ENCODE measurements around the gene GFOD1. TPM values are rescaled to one million over a fixed set of nuclear protein-coding genes. Genes with fewer than 3 reads are reported as not detected.
"Not testable (repeated sequence)": the region's sequence is repeated elsewhere in the genome, so short reads cannot be mapped to it uniquely, and the experiment has no call there.

The GFOD1 gene
- total RNA-seq, 1 donor from 2014 or later, result 41.7 TPM

DNA sequence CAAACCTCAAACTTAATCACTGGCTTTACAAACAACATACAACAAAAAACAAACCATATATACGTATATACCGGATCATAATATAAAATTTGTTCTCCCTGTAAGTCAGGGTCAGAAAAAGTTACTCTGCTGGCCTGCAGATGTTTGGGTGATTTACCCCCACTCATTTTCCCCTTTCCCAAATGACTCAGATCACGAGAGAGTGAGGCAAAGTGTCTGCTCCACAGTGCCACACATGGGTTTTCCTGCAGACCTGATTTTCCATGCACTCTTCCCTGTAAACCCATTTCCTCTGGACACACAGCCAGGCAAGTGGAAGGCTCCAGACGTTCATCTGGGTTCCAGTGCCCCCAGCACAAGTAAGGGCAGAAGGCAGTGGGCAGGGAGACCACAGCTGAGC is 23.5 kb downstream of the GFOD1 start:
- peak; percentile 39 for DNase-seq

- no peak for DNase-seq
Observed at GRCh38 chr6:13463328-13463717, 24.1 kb downstream of the GFOD1 start.

DNA sequence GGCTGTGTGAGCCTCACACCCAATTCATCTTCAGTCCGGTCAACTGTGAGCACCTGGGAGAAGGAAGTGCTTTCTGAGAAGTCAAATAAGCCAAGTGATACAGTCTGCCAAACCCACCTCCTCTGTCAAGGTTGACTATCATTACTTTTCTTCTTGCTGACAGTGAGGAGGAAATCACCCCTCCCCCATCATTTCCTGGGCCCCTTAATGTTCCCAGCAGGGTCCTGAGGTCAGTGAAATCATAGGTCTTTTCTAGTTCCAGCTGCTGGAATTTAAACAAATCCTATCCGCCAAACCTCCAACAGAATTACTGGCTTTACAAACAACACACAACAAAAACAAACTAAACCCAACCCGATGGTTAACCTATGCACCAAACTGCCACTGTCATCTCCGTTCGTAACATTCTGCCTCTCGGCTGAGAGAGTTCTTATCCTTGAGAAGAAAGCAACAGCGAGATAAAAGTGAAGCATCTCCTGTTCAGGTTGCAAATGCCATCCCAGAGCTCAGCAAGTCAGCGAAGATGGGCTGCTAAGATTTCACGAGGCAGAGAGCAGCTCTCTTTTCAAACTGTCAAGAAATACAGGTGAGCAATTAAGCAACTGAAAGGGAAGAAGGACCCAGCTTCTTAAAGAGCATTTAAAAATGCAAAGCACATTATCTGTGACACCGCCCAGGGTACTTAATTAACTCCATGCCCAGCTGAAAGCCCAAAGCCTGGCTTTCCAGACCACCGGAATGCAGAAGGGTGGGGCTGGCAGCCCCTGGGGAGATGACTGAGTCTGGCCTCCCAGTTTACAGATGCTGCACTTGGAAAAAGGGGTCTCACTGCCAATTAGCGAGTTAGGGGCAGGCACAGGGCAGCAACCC is 24.7 kb downstream of the GFOD1 start:
- no peak for DNase-seq

DNA sequence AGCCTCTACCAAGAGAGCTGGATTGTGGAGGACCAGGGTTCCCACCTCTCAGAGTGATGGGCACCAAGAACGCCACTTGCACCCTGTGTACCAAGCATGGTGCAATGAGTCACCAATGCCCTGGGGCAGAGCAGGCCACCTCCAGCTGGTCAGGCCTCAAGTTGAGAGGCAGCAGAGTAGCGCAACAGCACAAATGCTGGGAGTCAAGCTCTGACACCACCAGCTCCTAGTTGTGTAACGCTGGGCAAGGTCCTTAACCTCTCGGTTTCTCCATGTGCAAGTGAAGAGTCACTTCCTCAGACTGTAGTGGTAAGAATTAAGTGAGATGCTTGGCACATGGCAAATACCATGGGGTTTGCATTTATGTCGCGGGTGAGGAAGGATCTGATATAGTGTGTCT is 25.6 kb downstream of the GFOD1 start:
- DNase-seq, result no peak

DNA sequence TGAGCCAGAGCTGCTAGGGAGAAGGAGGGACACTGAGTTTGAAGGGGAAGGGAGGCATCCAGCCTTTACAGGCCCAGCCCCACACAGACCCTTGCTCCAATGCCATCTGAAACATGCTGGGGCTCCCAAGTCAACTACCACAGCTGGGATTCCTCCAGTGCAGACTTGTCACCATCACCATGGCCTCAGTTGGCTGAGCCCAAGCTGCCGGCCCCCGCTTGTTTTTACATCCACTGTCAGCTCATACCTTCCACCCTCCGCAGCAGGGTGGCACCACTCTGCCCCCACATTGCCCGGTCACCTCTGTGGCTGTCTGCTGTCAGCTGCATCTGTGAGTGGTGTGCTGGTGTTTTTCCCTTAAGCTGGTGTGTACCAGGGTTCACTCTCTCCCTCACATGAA is 26.1 kb downstream of the GFOD1 start:
- DNase-seq, result no peak

- DNase-seq, result not testable (repeated sequence)
Observed at GRCh38 chr6:13460289-13460688, 27.1 kb downstream of the GFOD1 start.

- DNase-seq, result no peak
Observed at GRCh38 chr6:13457577-13457976, 29.8 kb downstream of the GFOD1 start.

GRCh38 chr6:13455552-13455966 is 31.8 kb downstream of the GFOD1 start:
- DNase-seq, result no peak

DNA sequence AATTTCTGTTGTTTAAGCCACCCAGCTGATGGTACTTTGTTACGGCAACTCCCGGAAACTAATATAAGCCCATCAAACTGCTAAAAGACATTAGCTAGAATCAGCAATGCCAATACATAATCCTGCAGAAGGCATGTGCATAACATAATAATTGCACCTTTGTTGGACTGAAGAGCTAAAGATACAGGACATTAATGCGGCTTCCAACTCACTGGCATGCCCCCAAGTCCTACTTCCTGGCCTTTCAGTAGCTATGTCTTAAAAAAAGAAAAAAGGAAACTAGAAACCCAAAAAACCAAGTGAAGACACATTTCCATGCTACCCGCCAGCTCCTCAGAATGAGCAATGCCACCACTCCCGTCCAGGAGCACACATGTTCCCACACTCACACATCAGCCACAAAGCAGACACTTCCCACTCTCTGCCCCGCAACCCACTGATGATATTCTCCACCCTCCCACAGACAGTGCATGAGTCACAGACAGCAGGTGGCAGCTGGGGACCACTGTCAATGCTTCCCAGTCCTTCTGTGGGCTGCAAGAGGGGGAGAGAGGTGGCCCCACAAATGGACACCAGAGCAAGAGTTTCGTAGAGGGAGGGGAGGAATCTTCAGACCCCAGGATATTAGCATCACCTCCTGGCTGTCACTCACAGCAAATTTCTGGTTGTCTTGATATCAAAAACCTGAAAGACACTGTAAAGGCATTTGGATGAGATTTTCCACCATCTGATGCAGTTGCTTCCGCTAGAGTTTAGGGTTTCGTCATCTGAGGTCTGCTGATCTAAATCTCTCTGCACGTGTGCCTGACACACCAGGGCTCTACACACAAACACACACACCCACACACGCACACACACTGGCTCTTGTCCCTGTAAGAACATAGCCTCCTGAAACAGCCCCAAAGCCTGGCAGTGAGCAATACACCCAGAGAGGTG is 32.8 kb downstream of the GFOD1 start:
- peak; percentile 82 for DNase-seq

GRCh38 chr6:13453771-13454251 is 33.6 kb downstream of the GFOD1 start:
- peak; percentile 75 for DNase-seq

DNA sequence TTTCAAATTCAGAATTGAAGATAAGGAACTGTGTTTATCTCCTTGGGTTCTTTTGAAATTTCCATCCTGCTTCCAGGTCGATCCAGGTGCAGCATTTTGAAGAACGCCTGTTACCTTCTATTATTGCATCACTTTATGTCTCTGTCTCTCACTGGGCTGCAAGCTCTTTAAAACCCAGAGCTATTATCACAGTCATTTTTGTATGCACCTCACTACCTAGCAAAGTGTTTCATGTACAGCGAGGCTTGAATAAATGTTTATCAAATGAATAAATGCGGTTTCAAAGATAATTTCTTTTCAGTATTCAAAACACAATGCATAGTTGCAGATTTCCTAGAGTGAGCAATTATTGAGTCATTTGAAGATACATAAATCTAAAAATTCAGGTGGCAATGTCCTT is 34.2 kb downstream of the GFOD1 start:
- no peak for DNase-seq

DNA sequence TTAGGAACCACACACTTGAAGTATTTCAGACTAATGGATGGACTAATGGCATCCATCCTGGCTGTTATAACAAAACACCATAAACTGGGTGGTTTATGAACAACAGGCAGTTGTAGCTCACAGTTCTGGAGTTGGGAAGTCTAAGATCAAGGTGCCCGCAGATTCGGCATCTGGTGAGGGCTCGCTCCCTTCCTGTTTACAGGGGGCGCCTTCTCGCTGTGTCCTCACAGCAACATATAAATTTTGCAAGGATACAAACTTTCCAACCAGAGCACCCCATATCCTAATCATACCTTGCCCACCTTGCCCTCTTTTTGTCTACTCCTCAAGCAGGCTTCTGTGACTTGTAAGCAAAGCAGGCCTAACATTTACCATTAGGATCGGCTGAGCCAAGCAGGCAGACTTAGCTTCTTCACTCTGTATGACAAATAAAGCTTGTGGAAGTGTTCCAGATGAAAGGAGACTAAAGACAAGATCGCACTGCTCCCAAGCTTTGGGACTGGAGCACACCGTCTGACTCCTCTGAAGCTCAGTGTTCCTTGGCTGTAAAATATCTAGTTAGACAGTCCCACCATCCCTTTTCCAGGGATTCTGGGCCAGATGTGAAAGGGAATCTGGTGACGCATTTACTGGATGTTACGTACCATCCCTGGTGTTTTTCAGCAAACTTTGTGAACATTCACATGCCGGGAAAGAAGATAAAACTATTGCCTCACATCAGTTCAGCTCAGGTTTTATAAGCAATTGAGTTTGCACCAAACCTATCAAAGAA is 34.9 kb downstream of the GFOD1 start:
- no peak for DNase-seq

GRCh38 chr6:13451181-13451895 is 36.1 kb downstream of the GFOD1 start:
- no peak for DNase-seq

DNA sequence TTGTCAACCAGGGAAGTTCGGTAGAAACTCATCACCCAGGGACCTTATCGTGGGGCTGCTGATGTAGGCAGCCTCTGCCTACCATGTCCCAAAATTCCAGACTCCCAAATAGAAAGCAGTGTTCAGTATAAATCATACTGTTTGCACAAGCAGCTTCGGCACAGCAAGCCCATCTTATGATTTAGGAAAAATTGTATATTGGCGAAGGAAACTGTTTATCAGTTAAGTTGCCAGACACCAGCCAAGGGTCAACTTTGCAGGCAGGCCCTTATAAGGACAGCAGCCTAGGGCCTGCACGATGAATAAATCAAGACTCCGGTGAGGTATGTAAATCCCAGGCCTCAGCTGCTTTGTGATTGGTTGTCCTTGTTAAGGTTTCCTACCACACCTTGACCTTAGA is 36.8 kb downstream of the GFOD1 start:
- no peak for DNase-seq

DNA sequence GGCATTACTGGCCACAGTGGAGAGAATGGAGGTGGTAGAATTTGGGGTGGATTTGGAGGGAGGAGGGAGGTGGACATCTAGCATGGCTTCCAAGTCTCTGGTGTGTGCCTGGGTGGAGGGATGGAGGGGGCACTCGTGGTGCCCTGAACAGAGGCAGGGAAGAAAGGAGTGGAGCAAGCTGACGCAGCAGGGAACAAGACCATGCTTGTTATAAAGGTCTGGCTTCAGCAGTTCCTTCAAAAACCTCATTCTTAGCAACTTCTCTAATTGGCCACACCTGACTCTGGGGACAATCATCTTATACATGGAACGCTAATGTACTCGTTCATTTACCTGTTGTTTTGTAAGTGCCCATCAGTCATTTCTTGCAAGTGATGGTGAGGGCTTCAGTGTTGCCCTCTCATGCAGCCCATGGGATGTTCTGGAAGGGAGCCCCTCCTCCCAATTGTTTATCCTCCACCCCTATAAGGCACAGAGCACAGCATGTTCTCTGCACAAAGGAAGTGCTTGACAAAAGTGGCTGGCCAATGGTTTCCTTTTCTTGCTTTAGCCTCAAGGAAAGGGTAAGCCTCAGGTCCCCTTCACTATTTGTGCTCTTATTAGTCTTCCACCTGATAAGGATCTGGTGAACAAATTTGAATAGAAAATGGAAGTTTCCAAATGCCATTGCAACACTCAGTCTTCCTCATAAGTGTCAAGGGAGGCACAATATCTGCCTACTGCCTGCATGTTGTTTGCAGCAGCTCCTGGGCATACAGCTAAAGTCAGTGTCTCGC is 39.3 kb downstream of the GFOD1 start:
- peak; percentile 33 for DNase-seq

DNA sequence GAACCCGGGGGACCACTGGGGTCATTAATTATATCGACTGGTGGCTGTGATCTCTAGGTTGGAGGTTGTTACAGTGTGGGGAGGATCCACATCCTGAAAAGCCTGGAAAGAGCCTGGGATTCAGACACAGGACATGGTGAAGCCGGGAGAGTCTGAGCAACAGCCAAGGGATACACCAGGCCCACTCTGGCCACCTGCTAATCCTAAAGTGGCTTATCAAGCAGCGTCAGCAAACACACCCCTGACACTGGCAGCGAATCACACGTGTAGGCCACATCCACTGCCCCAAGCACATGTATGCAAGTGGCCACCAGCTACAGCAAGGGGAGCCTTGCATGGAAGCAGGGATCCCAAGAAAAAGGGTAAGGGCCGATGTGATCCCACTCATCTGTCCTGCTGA is 41.0 kb downstream of the GFOD1 start:
- no peak for DNase-seq

DNA sequence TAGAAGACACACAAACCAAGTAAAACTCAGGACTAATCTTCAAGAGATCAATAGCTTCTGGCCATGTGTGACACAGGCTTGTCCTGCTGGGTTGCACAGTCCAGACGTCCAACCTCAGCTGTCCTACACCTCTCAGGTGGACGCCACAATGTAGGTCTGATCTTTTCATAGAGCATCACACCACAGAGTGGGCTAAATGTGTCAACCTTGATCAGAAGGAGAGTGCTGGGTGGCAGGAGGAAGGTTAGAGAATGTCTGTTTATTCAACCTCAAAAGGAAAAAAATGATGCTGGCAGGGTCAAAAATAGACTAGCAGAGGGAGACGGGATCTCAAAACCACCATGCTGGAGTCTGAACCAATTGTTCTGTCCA is 41.7 kb downstream of the GFOD1 start:
- DNase-seq, result no peak

DNA sequence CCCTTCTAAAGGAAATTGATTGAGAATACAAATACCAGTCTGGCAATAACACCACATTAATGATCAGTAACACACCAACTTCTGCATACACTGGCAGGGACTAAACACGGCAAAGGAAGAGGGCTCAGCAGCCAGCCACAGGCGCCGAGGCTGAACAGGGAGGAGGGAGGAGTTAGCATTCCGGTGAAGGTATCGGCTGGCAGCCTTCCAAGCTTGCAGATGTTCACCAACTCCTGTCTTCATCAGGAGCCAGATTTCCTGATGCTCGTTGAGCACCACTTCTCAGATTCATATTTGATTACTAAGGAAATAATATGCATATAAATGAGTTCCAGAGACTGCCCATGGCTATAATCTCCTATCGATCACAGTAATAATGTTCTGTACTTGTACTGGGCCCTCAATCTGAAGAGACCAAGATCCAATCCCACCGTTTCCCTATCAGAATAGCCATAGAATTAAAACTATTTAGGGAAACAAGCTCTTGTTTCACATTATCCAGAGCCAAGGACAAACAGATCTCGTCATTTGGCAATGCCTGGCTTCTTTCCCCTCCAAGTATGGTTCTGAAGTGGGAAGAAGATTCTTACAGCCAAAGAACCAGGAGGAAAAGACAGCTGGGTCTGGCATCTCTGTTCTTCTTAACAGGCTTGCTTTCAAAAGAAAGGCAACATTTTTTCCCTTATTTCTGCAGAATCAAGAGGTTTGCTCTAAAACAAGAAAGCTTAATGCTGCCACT is 42.2 kb downstream of the GFOD1 start:
- peak; percentile 86 for DNase-seq

DNA sequence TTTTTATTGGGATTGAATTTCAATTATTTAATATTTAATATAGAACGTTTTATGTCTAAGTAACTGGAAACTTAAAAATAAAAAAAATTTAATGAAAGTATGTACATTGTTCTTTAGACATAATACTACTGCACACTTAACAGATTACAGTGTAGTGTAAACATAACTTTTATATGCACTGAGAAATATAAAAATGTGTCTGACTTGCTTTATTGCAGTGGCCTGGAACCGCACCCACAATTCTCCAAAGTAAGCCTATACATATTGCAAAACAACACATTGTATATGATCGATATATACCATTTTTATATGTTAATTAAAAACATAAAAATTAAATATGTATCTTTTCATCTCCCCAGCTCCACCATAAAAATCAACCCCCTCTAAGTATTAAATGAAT is 42.8 kb downstream of the GFOD1 start:
- DNase-seq, result no peak

DNA sequence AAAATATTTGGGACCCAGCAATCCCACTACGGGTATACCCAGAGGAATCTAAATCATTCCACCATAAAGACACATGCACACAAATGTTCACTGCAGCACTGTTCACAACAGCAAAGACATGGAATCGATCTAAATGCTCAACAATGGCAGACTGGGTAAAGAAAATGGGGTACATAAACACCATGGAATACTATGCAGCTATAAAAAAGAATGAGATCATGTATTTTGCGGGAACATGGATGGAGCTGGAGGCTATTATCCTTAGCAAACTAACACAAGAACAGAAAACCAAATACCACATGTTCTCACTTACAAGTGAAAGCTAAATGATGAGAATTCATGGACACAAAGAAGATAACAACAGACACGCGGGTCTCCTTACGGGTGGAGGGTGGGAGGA is 43.4 kb downstream of the GFOD1 start:
- DNase-seq, result not testable (repeated sequence)

GRCh38 chr6:13441778-13442177 is 45.6 kb downstream of the GFOD1 start:
- no peak for DNase-seq

Data from dermis blood vessel endothelial cell (primary cell).